Parathyroid adenoma (tissue), 2 donors: Measurements from ENCODE around the gene WDPCP.

Experiments
- H2AFZ ChIP-seq: fragments of 300-600 bp; sonication (generic); one replicate; pipeline ENCODE4 v1.7.0; 2017; ENCODE audit warnings: antibody characterized with exemption, mild to moderate bottlenecking
- H3K27ac ChIP-seq: fragments of 300-600 bp; sonication (generic); one replicate; pipeline ENCODE4 v1.7.0; 2017
- H3K27me3 ChIP-seq: fragments of 300-600 bp; sonication (generic); one replicate; pipeline ENCODE4 v1.7.0; 2017; ENCODE audit warnings: low read length; ENCODE audit not compliant: control insufficient read depth, insufficient read depth
- H3K36me3 ChIP-seq: fragments of 300-600 bp; sonication (generic); one replicate; pipeline ENCODE4 v1.7.0; 2017; ENCODE audit warnings: low read length; ENCODE audit not compliant: control insufficient read depth, insufficient read depth
- H3K4me1 ChIP-seq: fragments of 300-600 bp; sonication (generic); one replicate; pipeline ENCODE4 v1.7.0; 2017; ENCODE audit warnings: control low read depth
- H3K4me2 ChIP-seq: fragments of 300-600 bp; sonication (generic); one replicate; pipeline ENCODE4 v1.7.0; 2017; ENCODE audit warnings: low read length
- H3K4me3 ChIP-seq: fragments of 300-600 bp; sonication (generic); one replicate; pipeline ENCODE4 v1.7.0; 2017; ENCODE audit warnings: low read depth, low read length
- H3K79me2 ChIP-seq: fragments of 300-600 bp; sonication (generic); one replicate; pipeline ENCODE4 v1.7.0; 2017; ENCODE audit warnings: control low read depth
- H3K9ac ChIP-seq: fragments of 300-600 bp; sonication (generic); one replicate; pipeline ENCODE4 v1.7.0; 2017; ENCODE audit warnings: mild to moderate bottlenecking
- H3K9me3 ChIP-seq: fragments of 300-600 bp; sonication (generic); one replicate; pipeline ENCODE4 v1.7.0; 2017; ENCODE audit warnings: low read length; ENCODE audit not compliant: control insufficient read depth
- TF ChIP-seq, protein P1 (sequence below): fragments of 300-600 bp; sonication (generic); IDR thresholded peaks from one replicate; pipeline ENCODE4 v1.7.0; 2017; ENCODE audit warnings: antibody characterized with exemption, mild to moderate bottlenecking
- donor health status: primary hyperparathyroidism.

WDPCP gene

DNA sequence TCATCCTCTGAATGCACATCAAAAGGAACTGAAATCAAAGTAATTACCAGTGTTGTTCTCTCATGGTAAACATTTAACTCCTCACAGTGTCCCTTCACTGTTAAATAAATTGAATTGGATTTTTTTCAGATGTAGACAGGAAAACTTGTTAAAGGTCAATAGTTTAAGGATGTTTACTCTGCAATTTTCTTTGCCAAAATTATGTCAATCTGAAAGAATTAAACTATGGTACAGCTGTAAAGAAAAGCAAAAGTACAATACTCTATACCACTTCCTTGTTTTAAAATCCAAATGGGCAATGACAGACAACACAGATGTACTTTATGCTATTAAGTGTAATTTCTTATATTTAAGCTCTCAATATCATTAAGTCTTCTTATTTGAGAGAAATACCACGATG lies 153.2 kb downstream of the WDPCP start:
- no peak overlapping the region for H2AFZ ChIP-seq
- TF ChIP-seq, protein P1, sequence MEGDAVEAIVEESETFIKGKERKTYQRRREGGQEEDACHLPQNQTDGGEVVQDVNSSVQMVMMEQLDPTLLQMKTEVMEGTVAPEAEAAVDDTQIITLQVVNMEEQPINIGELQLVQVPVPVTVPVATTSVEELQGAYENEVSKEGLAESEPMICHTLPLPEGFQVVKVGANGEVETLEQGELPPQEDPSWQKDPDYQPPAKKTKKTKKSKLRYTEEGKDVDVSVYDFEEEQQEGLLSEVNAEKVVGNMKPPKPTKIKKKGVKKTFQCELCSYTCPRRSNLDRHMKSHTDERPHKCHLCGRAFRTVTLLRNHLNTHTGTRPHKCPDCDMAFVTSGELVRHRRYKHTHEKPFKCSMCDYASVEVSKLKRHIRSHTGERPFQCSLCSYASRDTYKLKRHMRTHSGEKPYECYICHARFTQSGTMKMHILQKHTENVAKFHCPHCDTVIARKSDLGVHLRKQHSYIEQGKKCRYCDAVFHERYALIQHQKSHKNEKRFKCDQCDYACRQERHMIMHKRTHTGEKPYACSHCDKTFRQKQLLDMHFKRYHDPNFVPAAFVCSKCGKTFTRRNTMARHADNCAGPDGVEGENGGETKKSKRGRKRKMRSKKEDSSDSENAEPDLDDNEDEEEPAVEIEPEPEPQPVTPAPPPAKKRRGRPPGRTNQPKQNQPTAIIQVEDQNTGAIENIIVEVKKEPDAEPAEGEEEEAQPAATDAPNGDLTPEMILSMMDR = no peak
- H3K27me3 ChIP-seq = no peaks in the 10 kb centered on the region
- H3K36me3 ChIP-seq = no peaks in the 10 kb centered on the region
- H3K27ac ChIP-seq = no peak overlapping the region
- no peaks in the 10 kb centered on the region for H3K9me3 ChIP-seq
- H3K4me2 ChIP-seq = no peak overlapping the region
- no peaks in the 10 kb centered on the region for H3K4me1 ChIP-seq
- H3K79me2 ChIP-seq = no peaks in the 10 kb centered on the region
- no peak overlapping the region for H3K4me3 ChIP-seq
- no peak overlapping the region for H3K9ac ChIP-seq

DNA sequence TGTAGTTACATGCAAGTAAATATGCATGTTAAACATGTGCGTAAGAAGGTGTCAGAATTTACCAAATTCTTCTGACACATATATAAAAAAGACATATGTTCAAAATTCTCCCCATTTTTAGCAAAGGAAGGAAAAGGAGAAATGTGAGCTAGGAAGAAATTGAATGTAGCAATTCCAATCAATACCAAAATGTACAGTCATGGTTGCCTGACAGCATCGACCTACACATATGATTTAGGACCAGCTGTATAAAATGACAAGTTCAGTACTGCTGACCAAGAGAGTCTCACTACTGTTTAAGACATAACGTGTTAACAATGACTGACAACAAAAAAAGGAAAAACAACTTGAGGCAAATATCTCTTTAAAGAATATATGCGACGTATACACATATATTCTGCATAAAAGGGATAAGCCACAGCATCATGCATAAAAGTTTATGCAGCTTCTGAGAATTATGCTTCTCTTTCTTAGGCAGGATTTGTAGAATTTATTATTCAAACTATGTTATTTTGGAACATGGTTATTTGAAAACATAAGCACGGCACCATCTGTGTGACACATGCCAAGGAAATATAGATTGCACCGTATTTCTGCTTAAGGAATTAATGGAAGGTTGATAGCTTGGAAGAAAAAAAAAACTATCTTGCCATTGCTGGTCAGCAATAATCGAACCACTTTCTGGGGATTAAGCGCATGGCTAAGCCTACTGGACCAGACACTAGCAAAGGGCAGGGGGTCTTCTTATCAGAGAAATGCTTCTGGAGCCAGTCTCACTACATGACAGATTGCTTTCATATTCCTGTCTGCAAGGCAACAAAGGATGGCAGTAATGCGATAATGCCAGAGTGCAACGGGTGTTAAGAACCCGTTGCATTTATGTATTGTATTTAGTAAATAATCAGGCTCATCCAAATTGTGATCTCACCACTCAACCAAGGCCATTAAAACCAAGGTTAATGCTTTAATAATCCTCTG lies 154.0 kb downstream of the WDPCP start:
- H3K27ac ChIP-seq = no peak overlapping the region
- no peak overlapping the region for H3K4me3 ChIP-seq
- H2AFZ ChIP-seq = no peak overlapping the region
- H3K79me2 ChIP-seq = no peaks in the 10 kb centered on the region
- TF ChIP-seq, protein P1 = no peak
- H3K9ac ChIP-seq = no peak overlapping the region
- no peaks in the 10 kb centered on the region for H3K9me3 ChIP-seq
- H3K27me3 ChIP-seq = no peaks in the 10 kb centered on the region
- H3K4me2 ChIP-seq = no peak overlapping the region
- no peaks in the 10 kb centered on the region for H3K36me3 ChIP-seq
- no peaks in the 10 kb centered on the region for H3K4me1 ChIP-seq

GRCh38 chr2:63432373-63432772 lies 155.9 kb downstream of the WDPCP start:
- no peaks in the 10 kb centered on the region for H3K79me2 ChIP-seq
- no peak overlapping the region for H3K4me2 ChIP-seq
- H3K36me3 ChIP-seq = no peaks in the 10 kb centered on the region
- no peak overlapping the region for H3K9ac ChIP-seq
- no peaks in the 10 kb centered on the region for H3K9me3 ChIP-seq
- H3K4me1 ChIP-seq = no peaks in the 10 kb centered on the region
- no peak overlapping the region for H3K4me3 ChIP-seq
- H3K27me3 ChIP-seq = no peaks in the 10 kb centered on the region
- no peak overlapping the region for H2AFZ ChIP-seq
- no peak overlapping the region for H3K27ac ChIP-seq
- TF ChIP-seq, protein P1 = no peak

DNA sequence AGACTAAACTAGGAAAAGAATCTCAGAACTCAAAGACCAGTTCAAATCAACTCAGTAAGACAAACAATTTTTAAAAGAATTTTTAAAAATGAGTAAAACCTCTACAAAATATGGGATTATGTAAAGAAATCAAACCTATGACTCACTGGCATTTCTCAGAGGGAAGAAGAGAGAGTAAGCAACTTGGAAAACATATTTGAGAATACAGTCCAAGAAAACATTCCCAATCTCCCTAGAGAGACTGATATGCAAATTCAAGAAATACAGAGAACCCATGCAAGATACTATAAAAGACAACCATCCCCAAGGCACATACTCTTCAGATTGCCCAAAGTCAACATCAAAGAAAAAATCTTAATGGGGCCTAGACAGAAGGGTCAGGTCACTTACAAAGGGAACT lies 162.7 kb downstream of the WDPCP start:
- H3K9me3 ChIP-seq = no peaks in the 10 kb centered on the region
- H3K9ac ChIP-seq = no peak overlapping the region
- H3K79me2 ChIP-seq = no peaks in the 10 kb centered on the region
- no peak overlapping the region for H3K4me3 ChIP-seq
- H3K27me3 ChIP-seq = no peaks in the 10 kb centered on the region
- no peak overlapping the region for H3K4me2 ChIP-seq
- TF ChIP-seq, protein P1 = no peak
- no peaks in the 10 kb centered on the region for H3K36me3 ChIP-seq
- no peak overlapping the region for H3K27ac ChIP-seq
- H2AFZ ChIP-seq = no peak overlapping the region
- H3K4me1 ChIP-seq = no peaks in the 10 kb centered on the region

- Histone ChIP-seq H3K36me3 (no peaks in the 10 kb centered on the region), H3K27me3 (no peaks in the 10 kb centered on the region)
These were observed 163.2 kb downstream of the WDPCP start for GRCh38 chr2:63425079-63425416.

More at GRCh38 chr2:63425079-63425416, 163.2 kb downstream of the WDPCP start:
- Histone ChIP-seq H3K9me3 (no peaks in the 10 kb centered on the region), H3K4me1 (no peaks in the 10 kb centered on the region), H2AFZ (no peak overlapping the region), H3K4me2 (no peak overlapping the region), H3K9ac (no peak overlapping the region), H3K79me2 (no peaks in the 10 kb centered on the region), H3K27ac (no peak overlapping the region), H3K4me3 (no peak overlapping the region)
- TF ChIP-seq, protein P1 = no peak
